GM12878 (cell line): ENCODE measurements around the gene INIP. TPM values are rescaled to one million over a fixed set of nuclear protein-coding genes. Genes with fewer than 3 reads are reported as not detected.

Experiments
- BMI1 ChIP-seq: fragments of 450-650 bp; IDR thresholded peaks from 2 replicates; pipeline ENCODE4 v1.6.1; 2016; ENCODE audit warnings: mild to moderate bottlenecking, moderate library complexity, borderline replicate concordance
- BRCA1 ChIP-seq: IDR thresholded peaks from 2 replicates; pipeline ENCODE4 v1.6.1; 2011; ENCODE audit warnings: low read depth, low read length, improper control_type of control experiment
- CEBPZ ChIP-seq: fragments of 150-350 bp; IDR thresholded peaks from 2 replicates; pipeline ENCODE4 v1.6.1; 2016; ENCODE audit warnings: low read depth, low read length
- DPF2 ChIP-seq: fragments of 450-650 bp; IDR thresholded peaks from 2 replicates; pipeline ENCODE4 v1.6.1; 2017; ENCODE audit warnings: mild to moderate bottlenecking
- ELK1 ChIP-seq: IDR thresholded peaks from 2 replicates; pipeline ENCODE4 v1.6.1; 2012; ENCODE audit warnings: low read depth, low read length, improper control_type of control experiment
- ESRRA ChIP-seq: IDR thresholded peaks from 2 replicates; pipeline ENCODE4 v1.6.1; 2012; ENCODE audit warnings: mild to moderate bottlenecking, low read length, improper control_type of control experiment
- FOS ChIP-seq: IDR thresholded peaks from 3 replicates; pipeline ENCODE4 v1.6.1; 2011; ENCODE audit warnings: borderline replicate concordance; ENCODE audit not compliant: insufficient read length; ENCODE audit errors: extremely low read depth
- FOXM1 ChIP-seq: IDR thresholded peaks from 2 replicates; pipeline ENCODE4 v1.6.1; 2012; ENCODE audit warnings: low read depth, mild to moderate bottlenecking, inconsistent platforms, low read length, moderate library complexity
- HDAC2 ChIP-seq: fragments of 200-600 bp; sonication (generic); IDR thresholded peaks from 2 replicates; pipeline ENCODE4 v1.6.1; 2017
- HDGF ChIP-seq: fragments of 450-650 bp; IDR thresholded peaks from 2 replicates; pipeline ENCODE4 v1.6.1; 2016; ENCODE audit warnings: antibody characterized with exemption
- IRF5 ChIP-seq: fragments of 450-650 bp; IDR thresholded peaks from 2 replicates; pipeline ENCODE4 v1.6.1; 2017; ENCODE audit warnings: borderline replicate concordance
- MXI1 ChIP-seq: fragments of 150-350 bp; IDR thresholded peaks from 2 replicates; pipeline ENCODE4 v1.6.1; 2011; ENCODE audit warnings: low read depth, mild to moderate bottlenecking, inconsistent platforms, low read length, improper control_type of control experiment
- MYB ChIP-seq: fragments of 150-350 bp; IDR thresholded peaks from 2 replicates; pipeline ENCODE4 v1.6.1; 2014; ENCODE audit warnings: mild to moderate bottlenecking, low read depth, low read length, borderline replicate concordance
- NR2C1 ChIP-seq: fragments of 450-650 bp; IDR thresholded peaks from 2 replicates; pipeline ENCODE4 v1.6.1; 2017; ENCODE audit warnings: antibody characterized with exemption, mild to moderate bottlenecking, moderate library complexity
- PKNOX1 ChIP-seq: fragments of 450-650 bp; IDR thresholded peaks from 2 replicates; pipeline ENCODE4 v1.6.1; 2016; ENCODE audit warnings: mild to moderate bottlenecking
- PRDM15 ChIP-seq: fragments of 450-650 bp; formaldehyde crosslinking; IDR thresholded peaks from 2 replicates; pipeline ENCODE4 v1.4.0; 2020; ENCODE audit warnings: mild to moderate bottlenecking, moderate library complexity
- RAD21 ChIP-seq: IDR thresholded peaks from 2 replicates; pipeline ENCODE4 v1.6.1; 2011; ENCODE audit warnings: mild to moderate bottlenecking, low read depth, low read length, moderate library complexity; ENCODE audit not compliant: insufficient read depth
- TCF7 ChIP-seq: IDR thresholded peaks from 2 replicates; pipeline ENCODE4 v1.6.1; 2014; ENCODE audit warnings: antibody characterized with exemption, borderline replicate concordance
- ZNF274 ChIP-seq: IDR thresholded peaks from one replicate; pipeline ENCODE4 v1.8.0; 2011; ENCODE audit not compliant: insufficient read length, insufficient read depth
- ZNF622 ChIP-seq: fragments of 450-650 bp; IDR thresholded peaks from 2 replicates; pipeline ENCODE4 v1.6.1; 2017; ENCODE audit warnings: mild to moderate bottlenecking, inconsistent platforms
- polyA plus RNA-seq, 11 experiments: library from polyadenylated mRNA; depleted of rRNA in 4 of 11; unstranded in 6 of 11; stranded (reverse) in 5 of 11; fragments of >200 nt; fragmentation: Nextera tagmentation in 4 of 11; fragmentation: Illumina TruSeq in 1 of 11; extraction: Ambion mirVana in 4 of 11; extraction: Trizol in 1 of 11; gene quantifications; 1 replicate in 1 of 11; 2 replicates in 10 of 11; pipeline versions ENCODE4 v1.2.1 to v1.2.3, GENCODE V29; 2011 to 2016; ENCODE audit warnings: inconsistent platforms in 2 of 11, missing spikeins in 2 of 11, low read depth in 1 of 11
- total RNA-seq, 4 experiments: library from RNA; depleted of rRNA in 3 of 4; stranded (reverse); fragments of >200 nt in 3 of 4; fragmentation: Illumina TruSeq in 1 of 4; extraction: Trizol in 1 of 4; gene quantifications; 2 replicates each; pipeline versions ENCODE4 v1.2.1 to v1.2.3, GENCODE V29; 2013 to 2021

Gene INIP
- total and polyA plus RNA-seq, 10 of the 15 experiments (the other 5 are each of a cell fraction or from before 2014, with no cell fraction given): 18.9 to 66.5 (median 37.7) TPM

- TF ChIP-seq ZNF622: no peak
- no peak for TF ChIP-seq ESRRA
- peak; percentile 55 for TF ChIP-seq RAD21
- TF ChIP-seq FOS: no peak
- TF ChIP-seq MXI1: peak; percentile 83
- no peak for TF ChIP-seq BRCA1
- peak; percentile 86 for TF ChIP-seq DPF2
- TF ChIP-seq BMI1: no peak
- TF ChIP-seq PRDM15: no peak
- no peak for TF ChIP-seq IRF5
- no peak for TF ChIP-seq TCF7
- no peak for TF ChIP-seq HDAC2
- TF ChIP-seq MYB: no peak
- TF ChIP-seq FOXM1: no peak
- peak; percentile 98 for TF ChIP-seq PKNOX1
- 0 out of 2 replicates have a peak, but pooled peaks have one; percentile 30 for TF ChIP-seq HDGF
- no peak for TF ChIP-seq NR2C1
- peak; percentile 70 for TF ChIP-seq CEBPZ
- no peak for TF ChIP-seq ZNF274
- TF ChIP-seq ELK1: peak; percentile 53; the same call in 1 of the 2 replicates
Observed at GRCh38 chr9:112717661-112718331, at the start of gene INIP (continued).
